B cell (primary cell): ENCODE data around the gene LRCH1. TPM values are rescaled to one million over a fixed set of nuclear protein-coding genes. Genes with fewer than 3 reads are reported as not detected.

Experiments used
- ATAC-seq: fragments of 200-7000 bp; cut with Tn5 transposase; one replicate; pipeline ENCODE4 v1.10.0; 2021; ENCODE audit warnings: low read depth, mild to moderate bottlenecking, moderate number of reproducible peaks, moderate library complexity
- CTCF ChIA-PET: fragments of 350-600 bp; sonication (Branson Sonifier 250); formaldehyde crosslinking; loops from one replicate; lab custom pipeline; 2021; ENCODE audit warnings: antibody characterized with exemption, inconsistent platforms; lab: Charles Lee
- POLR2A ChIA-PET: fragments of 350-600 bp; sonication (Branson Sonifier 250); formaldehyde crosslinking; loops from one replicate; lab custom pipeline; 2021; ENCODE audit warnings: antibody characterized with exemption; lab: Charles Lee
- DNase-seq: peaks from one replicate; pipeline ENCODE4 v3.0.0; 2013
- H2AFZ ChIP-seq: 2 replicates; pipeline ENCODE4 v1.6.1; 2012; ENCODE audit warnings: mild to moderate bottlenecking, low read depth, low read length; ENCODE audit not compliant: insufficient read depth, poor library complexity, severe bottlenecking
- H3K27ac ChIP-seq, 2 donors: 1 replicate in 1 of 2; 2 replicates in 1 of 2; pipeline ENCODE4 v1.5.1; 2012 to 2013; ENCODE audit warnings: low read length in 2 of 2, mild to moderate bottlenecking in 2 of 2, moderate library complexity in 1 of 2
- H3K27me3 ChIP-seq, 4 experiments: fragments of 200-600 bp in 1 of 4; sonication (generic) in 1 of 4; replicated peaks in 1 of 4; 1 replicate in 2 of 4; 2 replicates in 2 of 4; pipeline versions ENCODE4 v1.6.1 to v1.7.0; 2013 to 2016; ENCODE audit warnings: low read length in 3 of 4, mild to moderate bottlenecking in 2 of 4, mixed read lengths in 1 of 4, moderate library complexity in 1 of 4; ENCODE audit not compliant: insufficient read depth in 4 of 4, control insufficient read depth in 3 of 4; ENCODE audit errors: control extremely low read depth in 1 of 4
- H3K36me3 ChIP-seq, 2 experiments: replicated peaks in 1 of 2; 1 replicate in 1 of 2; 2 replicates in 1 of 2; pipeline versions ENCODE4 v1.6.1 to v1.7.1; 2013; ENCODE audit warnings: low read length in 1 of 2; ENCODE audit not compliant: insufficient read depth in 2 of 2, control insufficient read depth in 1 of 2; ENCODE audit errors: control extremely low read depth in 1 of 2, extremely low read depth in 1 of 2
- H3K4me1 ChIP-seq, 2 donors: fragments of 200-600 bp in 1 of 2; sonication (generic) in 1 of 2; 1 replicate in 1 of 2; 2 replicates in 1 of 2; pipeline versions ENCODE4 v1.5.1 to v1.6.1; 2013 to 2017; ENCODE audit warnings: low read length in 2 of 2; ENCODE audit not compliant: control insufficient read depth in 2 of 2, insufficient read depth in 2 of 2
- H3K4me2 ChIP-seq: replicated peaks from 2 replicates; pipeline ENCODE3; 2012; ENCODE audit warnings: mild to moderate bottlenecking, low read depth, low read length; ENCODE audit not compliant: poor library complexity, severe bottlenecking
- H3K4me3 ChIP-seq, 5 experiments: fragments of 200-600 bp in 1 of 5; sonication (generic) in 1 of 5; 1 replicate in 3 of 5; 2 replicates in 2 of 5; pipeline versions ENCODE4 v1.5.1 to v1.7.0; 2011 to 2016; ENCODE audit warnings: low read length in 4 of 5, mild to moderate bottlenecking in 4 of 5, low read depth in 2 of 5, control low read depth in 1 of 5, moderate library complexity in 1 of 5; ENCODE audit not compliant: insufficient read depth in 1 of 5; ENCODE audit errors: control extremely low read depth in 1 of 5, extremely low read depth in 1 of 5
- H3K79me2 ChIP-seq: fragments of 200-600 bp; sonication (generic); one replicate; pipeline ENCODE4 v1.6.0; 2016; ENCODE audit warnings: low read length; ENCODE audit not compliant: control insufficient read depth, insufficient read depth
- H3K9ac ChIP-seq: fragments of 200-600 bp; sonication (generic); 2 replicates; pipeline ENCODE4 v1.6.1; 2017; ENCODE audit warnings: mild to moderate bottlenecking, low read length, moderate library complexity
- H3K9me3 ChIP-seq, 3 donors: one replicate each; pipeline versions ENCODE4 v1.6.1 to v1.7.1; 2013; ENCODE audit warnings: low read length in 2 of 3; ENCODE audit not compliant: control insufficient read depth in 2 of 3, insufficient read depth in 1 of 3; ENCODE audit errors: control extremely low read depth in 1 of 3
- H4K20me1 ChIP-seq: 2 replicates; pipeline ENCODE4 v1.6.0; 2012; ENCODE audit warnings: mild to moderate bottlenecking, low read length; ENCODE audit not compliant: insufficient read depth, control insufficient read depth, poor library complexity, severe bottlenecking
- H3K27ac Mint-ChIP-seq: one replicate; pipeline ENCODE4 v1.8.0; 2021; ENCODE audit warnings: mixed read lengths
- H3K27me3 Mint-ChIP-seq: one replicate; pipeline ENCODE4 v1.8.0; 2021; ENCODE audit warnings: mixed read lengths
- H3K4me1 Mint-ChIP-seq: one replicate; pipeline ENCODE4 v1.8.0; 2021; ENCODE audit warnings: mixed read lengths
- H3K4me3 Mint-ChIP-seq: one replicate; pipeline ENCODE4 v1.8.0; 2021; ENCODE audit warnings: mixed read lengths
- H3K9me3 Mint-ChIP-seq: one replicate; pipeline ENCODE4 v1.8.0; 2022; ENCODE audit warnings: mixed read lengths; ENCODE audit not compliant: insufficient read depth
- EZH2 ChIP-seq: IDR thresholded peaks from 2 replicates; pipeline ENCODE4 v1.6.1; 2012; ENCODE audit warnings: borderline replicate concordance, low read depth, mild to moderate bottlenecking, moderate library complexity, low read length; ENCODE audit not compliant: insufficient read depth, poor library complexity, severe bottlenecking
- WGBS: methylation state at CpG from one replicate; pipeline ENCODE4 v1.1.5; 2013; ENCODE audit warnings: missing lambda C conversion rate; ENCODE audit not compliant: insufficient coverage; 5-methylcytosine and 5-hydroxymethylcytosine counted together
- intact Hi-C: fragments of 100-400 bp; cut with micrococcal nuclease; formaldehyde crosslinking; loops from one replicate; pipeline ENCODE4 v1.10.0; 2022
- polyA plus RNA-seq: library from polyadenylated mRNA; depleted of rRNA; stranded (reverse); fragments of >200 nt; gene quantifications from 2 replicates; pipeline ENCODE4 v1.2.3, GENCODE V29; 2012
- total RNA-seq, 2 donors: library from RNA; stranded (reverse); fragments of 120-200 nt in 1 of 2; gene quantifications; 1 replicate in 1 of 2; 2 replicates in 1 of 2; pipeline versions ENCODE4 v1.2.3 to v1.2.4, GENCODE V29; 2013 to 2022
- TF ChIP-seq, protein P1 (sequence below): fragments of 200-600 bp; IDR thresholded peaks from one replicate; pipeline ENCODE4 v1.8.0; 2022; ENCODE audit warnings: antibody characterized with exemption, mild to moderate bottlenecking

The LRCH1 gene
- total and polyA plus RNA-seq, 2 donors (not counting 1 experiment from before 2014, with no cell fraction given), result 13.0 to 50.3 TPM

- H3K27ac ChIP-seq, result no peak overlapping the region
- no peaks in the 10 kb centered on the region for H3K9me3 ChIP-seq
- no peaks in the 10 kb centered on the region for H3K9me3 Mint-ChIP-seq
- no peak overlapping the region for H3K9ac ChIP-seq
- DNase-seq (no peak), ATAC-seq (no peak)
- no peaks in the 10 kb centered on the region for H3K27me3 Mint-ChIP-seq
- no peak for TF ChIP-seq EZH2
- TF ChIP-seq, protein P1, sequence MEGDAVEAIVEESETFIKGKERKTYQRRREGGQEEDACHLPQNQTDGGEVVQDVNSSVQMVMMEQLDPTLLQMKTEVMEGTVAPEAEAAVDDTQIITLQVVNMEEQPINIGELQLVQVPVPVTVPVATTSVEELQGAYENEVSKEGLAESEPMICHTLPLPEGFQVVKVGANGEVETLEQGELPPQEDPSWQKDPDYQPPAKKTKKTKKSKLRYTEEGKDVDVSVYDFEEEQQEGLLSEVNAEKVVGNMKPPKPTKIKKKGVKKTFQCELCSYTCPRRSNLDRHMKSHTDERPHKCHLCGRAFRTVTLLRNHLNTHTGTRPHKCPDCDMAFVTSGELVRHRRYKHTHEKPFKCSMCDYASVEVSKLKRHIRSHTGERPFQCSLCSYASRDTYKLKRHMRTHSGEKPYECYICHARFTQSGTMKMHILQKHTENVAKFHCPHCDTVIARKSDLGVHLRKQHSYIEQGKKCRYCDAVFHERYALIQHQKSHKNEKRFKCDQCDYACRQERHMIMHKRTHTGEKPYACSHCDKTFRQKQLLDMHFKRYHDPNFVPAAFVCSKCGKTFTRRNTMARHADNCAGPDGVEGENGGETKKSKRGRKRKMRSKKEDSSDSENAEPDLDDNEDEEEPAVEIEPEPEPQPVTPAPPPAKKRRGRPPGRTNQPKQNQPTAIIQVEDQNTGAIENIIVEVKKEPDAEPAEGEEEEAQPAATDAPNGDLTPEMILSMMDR, result no peak
- peaks cover 91% of the 10 kb centered on the region for H3K4me1 Mint-ChIP-seq
- H3K27me3 ChIP-seq, result no peaks in the 10 kb centered on the region
- CTCF ChIA-PET, result interaction anchor here (0.8 to 2.0 kb wide), 5 partner anchors 8 to 392 kb away, joined by 3 to 10 read pairs (median 5); no protein-coding TSS in a partner anchor
- H3K27ac Mint-ChIP-seq, result peak overlapping the region; percentile 59
- H3K4me1 ChIP-seq, result peaks cover 84 to 89% of the 10 kb centered on the region in 2 donors
- H3K4me2 ChIP-seq, result peak overlapping the region; percentile 21
- H3K4me3 Mint-ChIP-seq, result no peak overlapping the region
- POLR2A ChIA-PET, result interaction anchor here (1.2 kb wide), 1 partner anchor 11 kb away, joined by 3 read pairs; no protein-coding TSS in a partner anchor
- no CpG with 5 or more reads among the region's 4 CpGs for WGBS
- no peak overlapping the region for H2AFZ ChIP-seq
- peaks cover 9% of the 10 kb centered on the region for H4K20me1 ChIP-seq
- peaks cover 98% of the 10 kb centered on the region for H3K79me2 ChIP-seq
- intact Hi-C loops, result no loop called here
- H3K4me3 ChIP-seq, result no peak overlapping the region
- no peaks in the 10 kb centered on the region for H3K36me3 ChIP-seq
Observed at GRCh38 chr13:46602531-46602930, 49.6 kb downstream of the LRCH1 start.

DNA sequence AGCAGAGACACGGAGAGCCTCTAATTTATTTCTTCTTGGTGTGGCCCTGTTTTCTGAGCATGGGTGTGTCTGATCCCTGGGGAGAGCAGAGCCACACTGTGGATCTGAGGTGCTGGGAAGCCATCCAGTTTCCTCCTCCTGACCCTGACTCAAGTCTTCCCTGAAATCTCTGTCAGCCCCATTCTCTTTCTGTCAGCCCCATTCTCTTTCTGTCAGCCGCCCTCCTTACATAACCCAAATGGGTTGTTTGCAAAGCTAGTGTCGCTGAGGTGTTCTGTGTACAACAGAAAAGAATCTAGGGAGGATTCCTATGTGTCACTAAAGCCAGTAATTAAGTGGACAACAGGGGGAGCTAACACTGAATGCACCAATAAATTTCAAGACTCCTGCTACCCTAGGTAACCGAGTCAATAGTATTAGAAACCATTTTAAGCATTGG lies 50.2 kb downstream of the LRCH1 start:
- no peak overlapping the region for H3K4me2 ChIP-seq
- no peaks in the 10 kb centered on the region for H3K9me3 Mint-ChIP-seq
- H3K79me2 ChIP-seq, result peaks cover 98% of the 10 kb centered on the region
- H3K27ac ChIP-seq, result no peak overlapping the region
- POLR2A ChIA-PET, result no interaction called here
- H3K4me1 ChIP-seq, result peaks cover 84 to 89% of the 10 kb centered on the region in 2 donors
- peaks cover 15% of the 10 kb centered on the region for H4K20me1 ChIP-seq
- peaks cover 91% of the 10 kb centered on the region for H3K4me1 Mint-ChIP-seq
- no peaks in the 10 kb centered on the region for H3K27me3 ChIP-seq
- ATAC-seq (no peak), DNase-seq (no peak)
- no peak overlapping the region for H2AFZ ChIP-seq
- H3K4me3 Mint-ChIP-seq, result no peak overlapping the region
- intact Hi-C loops, result no loop called here
- no peak overlapping the region for H3K27ac Mint-ChIP-seq
- no CpG with 5 or more reads among the region's 4 CpGs for WGBS
- H3K36me3 ChIP-seq, result no peaks in the 10 kb centered on the region
- no peaks in the 10 kb centered on the region for H3K27me3 Mint-ChIP-seq
- TF ChIP-seq, protein P1, result no peak
- TF ChIP-seq EZH2, result no peak
- no peaks in the 10 kb centered on the region for H3K9me3 ChIP-seq
- CTCF ChIA-PET, result interaction anchor here (0.7 to 1.5 kb wide), 5 partner anchors 17 to 392 kb away, joined by 3 to 5 read pairs (median 3); no protein-coding TSS in a partner anchor
- no peak overlapping the region for H3K4me3 ChIP-seq
- no peak overlapping the region for H3K9ac ChIP-seq
